ENCODE data around the gene TMEM144. TPM values are rescaled to one million over a fixed set of nuclear protein-coding genes. Genes with fewer than 3 reads are reported as not detected.

Gene TMEM144
- total RNA-seq, 1 experiment from 2014 or later, result 6.0 TPM

- no peak for DNase-seq (ENCODE audit: low read depth, low spot score)
- Histone ChIP-seq H3K4me3 (ENCODE audit: low read depth in 2 of 2, low read length in 2 of 2) (no peak overlapping the region), H3K36me3 (ENCODE audit: control insufficient read depth, insufficient read depth, low read length) (no peaks in the 10 kb centered on the region), H3K27me3 (ENCODE audit: control insufficient read depth, insufficient read depth, low read length) (no peaks in the 10 kb centered on the region), H3K9me3 (ENCODE audit: control insufficient read depth, insufficient read depth, low read depth, low read length) (no peaks in the 10 kb centered on the region), H3K4me1 (ENCODE audit: control insufficient read depth, insufficient read depth, low read length) (peaks cover 3% of the 10 kb centered on the region; the same call in 1 of the 2 replicates), H3K27ac (ENCODE audit: low read length) (no peak overlapping the region)
- in situ Hi-C loops (cut with HindIII; ENCODE audit: low pct_unique_long_range_greater_than_20kb, low sequenced_read_pairs), result no loop called here
- intact Hi-C loops (cut with micrococcal nuclease; ENCODE audit: unreplicated experiment), result loop anchor here (5.0 kb wide), 1 partner anchor 954 kb away; no protein-coding TSS in a partner anchor
- TF ChIP-seq, protein P1, sequence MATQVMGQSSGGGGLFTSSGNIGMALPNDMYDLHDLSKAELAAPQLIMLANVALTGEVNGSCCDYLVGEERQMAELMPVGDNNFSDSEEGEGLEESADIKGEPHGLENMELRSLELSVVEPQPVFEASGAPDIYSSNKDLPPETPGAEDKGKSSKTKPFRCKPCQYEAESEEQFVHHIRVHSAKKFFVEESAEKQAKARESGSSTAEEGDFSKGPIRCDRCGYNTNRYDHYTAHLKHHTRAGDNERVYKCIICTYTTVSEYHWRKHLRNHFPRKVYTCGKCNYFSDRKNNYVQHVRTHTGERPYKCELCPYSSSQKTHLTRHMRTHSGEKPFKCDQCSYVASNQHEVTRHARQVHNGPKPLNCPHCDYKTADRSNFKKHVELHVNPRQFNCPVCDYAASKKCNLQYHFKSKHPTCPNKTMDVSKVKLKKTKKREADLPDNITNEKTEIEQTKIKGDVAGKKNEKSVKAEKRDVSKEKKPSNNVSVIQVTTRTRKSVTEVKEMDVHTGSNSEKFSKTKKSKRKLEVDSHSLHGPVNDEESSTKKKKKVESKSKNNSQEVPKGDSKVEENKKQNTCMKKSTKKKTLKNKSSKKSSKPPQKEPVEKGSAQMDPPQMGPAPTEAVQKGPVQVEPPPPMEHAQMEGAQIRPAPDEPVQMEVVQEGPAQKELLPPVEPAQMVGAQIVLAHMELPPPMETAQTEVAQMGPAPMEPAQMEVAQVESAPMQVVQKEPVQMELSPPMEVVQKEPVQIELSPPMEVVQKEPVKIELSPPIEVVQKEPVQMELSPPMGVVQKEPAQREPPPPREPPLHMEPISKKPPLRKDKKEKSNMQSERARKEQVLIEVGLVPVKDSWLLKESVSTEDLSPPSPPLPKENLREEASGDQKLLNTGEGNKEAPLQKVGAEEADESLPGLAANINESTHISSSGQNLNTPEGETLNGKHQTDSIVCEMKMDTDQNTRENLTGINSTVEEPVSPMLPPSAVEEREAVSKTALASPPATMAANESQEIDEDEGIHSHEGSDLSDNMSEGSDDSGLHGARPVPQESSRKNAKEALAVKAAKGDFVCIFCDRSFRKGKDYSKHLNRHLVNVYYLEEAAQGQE (IDR thresholded peaks at IDR 0.05; ENCODE audit: insufficient read depth in 1 of 2, low read depth in 2 of 2, low read length in 1 of 2), result no peak
- peak; percentile 48 for TF ChIP-seq CTCF (IDR thresholded peaks at IDR 0.05)
- ChIA-PET CTCF (no interaction called here), POLR2A (no interaction called here)
- no peak for ATAC-seq
- no TSS peak for BruUV-seq (replicated peaks)
Measured at GRCh38 chr4:158170691-158171561, 39.4 kb upstream of the TMEM144 start.

- TF ChIP-seq SIN3A (IDR thresholded peaks at IDR 0.05; ENCODE audit: borderline replicate concordance, insufficient read depth, low read depth, low read length) (no peak), TCF7L2 (IDR thresholded peaks at IDR 0.05; ENCODE audit: low read depth, low read length) (no peak), CTCF (IDR thresholded peaks at IDR 0.05) (peak; percentile 73), POLR2AphosphoS5 (IDR thresholded peaks at IDR 0.05; ENCODE audit: low read depth, low read length) (no peak)
- TF ChIP-seq, protein P1 (IDR thresholded peaks at IDR 0.05; ENCODE audit: insufficient read depth in 1 of 2, low read depth in 2 of 2, low read length in 1 of 2), result no peak
- Histone ChIP-seq H3K27ac (ENCODE audit: low read length) (no peak within 1 kb of the TSS), H3K4me3 (ENCODE audit: low read depth in 2 of 2, low read length in 2 of 2) (peak within 1 kb of the TSS in 1 of 2 experiments; percentile 27; a peak in 2 of 4 replicates), H3K27me3 (ENCODE audit: control insufficient read depth, insufficient read depth, low read length) (no peaks in the 10 kb centered on the region), H3K36me3 (ENCODE audit: control insufficient read depth, insufficient read depth, low read length) (no peaks in the 10 kb centered on the region), H3K4me1 (ENCODE audit: control insufficient read depth, insufficient read depth, low read length) (peaks cover 3% of the 10 kb centered on the region; the same call in 1 of the 2 replicates), H3K9me3 (ENCODE audit: control insufficient read depth, insufficient read depth, low read depth, low read length) (no peaks in the 10 kb centered on the region)
- ChIA-PET POLR2A (no interaction called here), CTCF (interaction anchor here (0.8 kb wide), 1 partner anchor 175 kb away, joined by 5 read pairs; no protein-coding TSS in a partner anchor)
- DNase-seq (ENCODE audit: low read depth, low spot score), result no peak
- in situ Hi-C loops (cut with HindIII; ENCODE audit: low pct_unique_long_range_greater_than_20kb, low sequenced_read_pairs) (no loop called here), intact Hi-C loops (cut with micrococcal nuclease; ENCODE audit: unreplicated experiment) (loop anchor here (1.0 to 5.0 kb wide), 2 partner anchors 180 to 955 kb away; no protein-coding TSS in a partner anchor)
- ATAC-seq, result no peak; the same call in 1 of the 2 replicates
- BruUV-seq (replicated peaks), result no TSS peak
Measured at GRCh38 chr4:158172261-158173258, 37.7 kb upstream of the TMEM144 start, which contains the start of gene GASK1B. Gene GASK1B, minus strand, starts transcription at chr4:158173025. Its CDS starts 1,650 bp downstream, at chr4:158171375.
